Choroid plexus epithelial cell (primary cell): ENCODE measurements around the gene C10orf105.

Experiments
- DNase-seq: peaks from one replicate; pipeline ENCODE4 v3.0.0-alpha.2; 2010; ENCODE audit warnings: low read depth
- H3K4me3 ChIP-seq: 2 replicates; pipeline ENCODE4 v1.5.1; 2011; ENCODE audit warnings: low read depth, mild to moderate bottlenecking, control low read depth, low read length, moderate library complexity
- TF ChIP-seq, protein P1 (sequence below): conservative IDR thresholded peaks from 2 replicates; pipeline ENCODE4 v1.5.1; 2011; ENCODE audit warnings: low read depth, mild to moderate bottlenecking, control low read depth, inconsistent platforms, low read length, moderate library complexity

C10orf105 gene

DNA sequence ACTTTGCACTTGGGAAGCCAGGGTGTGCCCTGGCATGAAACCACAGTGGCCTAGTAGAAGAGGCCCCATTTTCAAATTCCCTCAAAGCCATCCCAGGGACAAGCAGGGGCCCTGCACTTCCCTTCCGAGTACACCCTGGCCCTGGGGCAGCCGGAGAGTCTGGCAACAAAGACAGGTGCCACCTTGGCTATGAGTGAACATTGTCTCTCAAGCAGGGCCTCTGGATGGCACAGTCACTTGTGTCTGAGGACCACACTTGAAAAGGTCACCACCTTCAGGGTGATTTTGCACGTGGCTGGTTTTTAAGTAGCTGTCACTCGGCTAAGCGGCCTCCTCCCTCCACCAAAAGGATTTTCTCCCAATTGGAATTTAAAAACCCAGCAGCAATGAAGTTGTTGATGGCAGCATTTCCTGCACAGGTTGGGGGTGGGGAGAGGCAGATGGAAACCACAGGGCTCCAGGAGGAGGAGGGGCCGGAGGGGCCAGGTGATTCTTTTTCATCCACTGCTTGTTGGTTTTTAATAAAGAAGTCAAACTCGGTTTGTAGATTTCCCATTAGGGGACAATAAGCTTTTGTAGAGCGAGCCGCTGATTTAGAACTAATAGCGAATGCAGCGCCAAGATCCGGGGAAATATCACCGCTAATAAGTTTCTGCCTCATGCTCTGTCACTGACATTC lies 33.9 kb downstream of the C10orf105 start:
- no peak for DNase-seq
- TF ChIP-seq, protein P1, sequence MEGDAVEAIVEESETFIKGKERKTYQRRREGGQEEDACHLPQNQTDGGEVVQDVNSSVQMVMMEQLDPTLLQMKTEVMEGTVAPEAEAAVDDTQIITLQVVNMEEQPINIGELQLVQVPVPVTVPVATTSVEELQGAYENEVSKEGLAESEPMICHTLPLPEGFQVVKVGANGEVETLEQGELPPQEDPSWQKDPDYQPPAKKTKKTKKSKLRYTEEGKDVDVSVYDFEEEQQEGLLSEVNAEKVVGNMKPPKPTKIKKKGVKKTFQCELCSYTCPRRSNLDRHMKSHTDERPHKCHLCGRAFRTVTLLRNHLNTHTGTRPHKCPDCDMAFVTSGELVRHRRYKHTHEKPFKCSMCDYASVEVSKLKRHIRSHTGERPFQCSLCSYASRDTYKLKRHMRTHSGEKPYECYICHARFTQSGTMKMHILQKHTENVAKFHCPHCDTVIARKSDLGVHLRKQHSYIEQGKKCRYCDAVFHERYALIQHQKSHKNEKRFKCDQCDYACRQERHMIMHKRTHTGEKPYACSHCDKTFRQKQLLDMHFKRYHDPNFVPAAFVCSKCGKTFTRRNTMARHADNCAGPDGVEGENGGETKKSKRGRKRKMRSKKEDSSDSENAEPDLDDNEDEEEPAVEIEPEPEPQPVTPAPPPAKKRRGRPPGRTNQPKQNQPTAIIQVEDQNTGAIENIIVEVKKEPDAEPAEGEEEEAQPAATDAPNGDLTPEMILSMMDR = no peak
- H3K4me3 ChIP-seq = no peak overlapping the region

DNA sequence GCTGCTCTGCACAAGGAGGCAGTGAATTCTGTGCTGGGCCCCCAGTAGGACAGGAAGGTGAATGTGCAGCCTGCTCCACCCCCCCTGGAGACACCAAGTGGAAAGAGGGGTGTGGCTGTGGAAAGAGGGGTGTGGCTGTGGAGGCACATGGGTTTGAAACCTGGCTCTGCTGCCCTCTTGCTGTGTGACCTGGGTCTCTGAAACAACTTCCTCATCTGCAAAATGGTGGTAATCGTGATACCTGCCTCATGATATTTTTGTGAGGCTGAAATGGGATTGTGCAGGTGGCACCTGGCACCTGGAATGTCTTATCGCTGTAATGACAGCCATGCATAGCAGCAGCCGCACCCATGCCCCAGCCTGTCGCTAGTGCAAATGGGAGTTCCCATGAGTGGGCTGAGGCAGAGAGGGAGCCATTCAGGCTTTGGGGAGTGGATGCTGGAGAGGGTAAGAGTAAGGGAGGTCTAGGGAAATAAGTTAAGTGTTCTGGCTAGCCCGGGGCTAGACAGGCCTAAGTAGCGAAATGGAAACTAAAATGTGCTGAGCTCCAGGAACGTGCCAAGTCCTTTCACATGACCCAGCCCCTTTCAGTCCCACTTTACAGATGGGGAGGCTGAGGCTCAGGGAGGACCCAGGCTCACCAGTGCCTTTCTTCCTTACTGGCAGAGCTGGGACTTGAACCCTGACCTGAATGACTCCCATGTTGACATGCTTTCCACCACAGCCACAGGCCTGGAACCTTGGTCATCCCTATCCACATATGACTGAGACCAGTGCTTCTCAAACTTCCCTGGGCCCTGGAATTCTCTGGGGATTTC lies 35.0 kb downstream of the C10orf105 start:
- no peak overlapping the region for H3K4me3 ChIP-seq
- peak; percentile 8 for DNase-seq
- TF ChIP-seq, protein P1 = peak; percentile 3

DNA sequence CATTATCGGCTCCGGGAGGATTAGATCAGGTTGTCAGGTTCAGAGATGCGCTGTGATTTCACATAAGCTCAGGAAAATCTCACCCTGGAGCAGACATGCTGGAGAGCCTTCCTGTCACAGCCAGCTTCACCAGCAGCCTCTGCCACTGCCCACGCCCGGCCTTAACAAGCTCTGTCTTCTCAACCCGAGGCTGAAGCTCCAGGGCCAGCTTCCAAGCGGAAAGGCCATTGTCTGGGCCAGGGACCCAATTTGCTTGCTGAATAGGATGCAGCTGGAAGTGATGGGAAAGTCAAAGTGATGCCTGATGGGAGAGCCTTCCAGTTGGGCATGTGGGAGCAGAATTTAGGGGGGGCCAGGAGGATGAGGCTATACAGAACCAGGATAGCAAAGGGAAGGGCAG lies 36.3 kb downstream of the C10orf105 start:
- DNase-seq = no peak
- H3K4me3 ChIP-seq = no peak overlapping the region
- TF ChIP-seq, protein P1 = no peak

- TF ChIP-seq, protein P1 = no peak
- H3K4me3 ChIP-seq = no peak overlapping the region
- DNase-seq = no peak
These were observed 37.6 kb downstream of the C10orf105 start for GRCh38 chr10:71681977-71682376.

GRCh38 chr10:71679425-71679824 lies 40.2 kb downstream of the C10orf105 start:
- H3K4me3 ChIP-seq = no peak overlapping the region
- no peak for DNase-seq
- TF ChIP-seq, protein P1 = no peak

- TF ChIP-seq, protein P1 = no peak
- no peak for DNase-seq
- H3K4me3 ChIP-seq = no peak overlapping the region
These were observed 41.3 kb downstream of the C10orf105 start for GRCh38 chr10:71678057-71678805.
